Right renal cortex interstitium (tissue), 3 donors: ENCODE data around the gene PRPF39. TPM values are rescaled to one million over a fixed set of nuclear protein-coding genes. Genes with fewer than 3 reads are reported as not detected.
"Not testable (repeated sequence)": the region's sequence is repeated elsewhere in the genome, so short reads cannot be mapped to it uniquely, and the experiment has no call there.

Experiments
- DNase-seq, 3 donors: peaks; one replicate each; pipeline ENCODE4 v3.0.0-alpha.2; 2013; ENCODE audit warnings: low read depth in 3 of 3, low spot score in 2 of 3
- polyA plus RNA-seq, 3 donors: library from polyadenylated mRNA; unstranded; fragments of 120-200 nt; gene quantifications; one replicate each; pipeline ENCODE4 v1.2.1, GENCODE V29; 2013; ENCODE audit not compliant: insufficient read length in 3 of 3

Gene PRPF39
- polyA plus RNA-seq, 3 donors = 69.3 to 74.9 (median 74.3) TPM

GRCh38 chr14:45135156-45135555 is 51.2 kb downstream of the PRPF39 start:
- DNase-seq = peak in 2 of 3 donors; percentile 20 to 35

- DNase-seq = peak; percentile 97 to 98 (median 97)
These were observed 51.9 kb downstream of the PRPF39 start, which contains the start of gene FANCM for GRCh38 chr14:45135659-45136395. Gene FANCM (plus strand): TSS chr14:45135930. CDS start chr14:45136032, 102 bp downstream.

DNA sequence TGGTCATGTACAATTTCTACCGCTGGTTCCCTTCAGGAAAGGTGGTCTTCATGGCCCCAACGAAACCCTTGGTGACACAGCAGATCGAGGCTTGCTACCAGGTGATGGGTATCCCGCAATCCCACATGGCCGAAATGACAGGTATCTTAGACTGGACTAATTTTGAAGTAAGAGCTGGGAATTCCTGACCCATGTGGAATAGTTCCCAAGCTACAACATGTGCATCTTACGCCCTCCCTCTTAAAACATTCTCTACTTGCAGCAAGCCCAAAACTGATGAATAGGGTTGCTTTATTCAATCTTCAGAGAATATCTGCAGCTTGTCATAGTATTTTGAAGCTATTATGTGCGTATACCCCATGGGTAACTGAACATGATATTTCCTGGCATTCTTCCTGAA is 52.5 kb downstream of the PRPF39 start:
- DNase-seq = no peak

- no peak for DNase-seq
These were observed 56.8 kb downstream of the PRPF39 start for GRCh38 chr14:45140661-45141187.

DNA sequence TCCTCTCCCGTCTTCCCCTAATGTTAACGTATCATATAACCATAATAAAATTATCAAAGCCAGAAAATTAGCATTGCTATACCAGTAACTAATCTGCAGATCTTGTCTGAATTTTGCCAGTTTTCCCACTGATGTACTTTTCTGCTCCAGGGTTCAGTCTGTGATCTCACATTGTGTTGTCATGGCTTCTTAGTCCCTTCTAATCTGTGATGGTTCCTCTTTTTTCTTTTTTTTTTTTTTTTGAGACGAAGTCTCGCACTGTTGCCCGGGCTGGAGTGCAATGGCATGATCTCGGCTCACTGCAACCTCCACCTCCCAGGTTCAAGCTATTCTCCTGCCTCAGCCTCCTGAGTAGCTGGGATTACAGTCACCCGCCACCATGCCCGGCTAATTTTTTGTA is 58.2 kb downstream of the PRPF39 start:
- DNase-seq = not testable (repeated sequence)

- no peak for DNase-seq
These were observed 60.7 kb downstream of the PRPF39 start for GRCh38 chr14:45144658-45145057.

- DNase-seq = no peak
These were observed 61.3 kb downstream of the PRPF39 start for GRCh38 chr14:45145214-45145613.

- DNase-seq = no peak
These were observed 65.7 kb downstream of the PRPF39 start for GRCh38 chr14:45149602-45150001.

DNA sequence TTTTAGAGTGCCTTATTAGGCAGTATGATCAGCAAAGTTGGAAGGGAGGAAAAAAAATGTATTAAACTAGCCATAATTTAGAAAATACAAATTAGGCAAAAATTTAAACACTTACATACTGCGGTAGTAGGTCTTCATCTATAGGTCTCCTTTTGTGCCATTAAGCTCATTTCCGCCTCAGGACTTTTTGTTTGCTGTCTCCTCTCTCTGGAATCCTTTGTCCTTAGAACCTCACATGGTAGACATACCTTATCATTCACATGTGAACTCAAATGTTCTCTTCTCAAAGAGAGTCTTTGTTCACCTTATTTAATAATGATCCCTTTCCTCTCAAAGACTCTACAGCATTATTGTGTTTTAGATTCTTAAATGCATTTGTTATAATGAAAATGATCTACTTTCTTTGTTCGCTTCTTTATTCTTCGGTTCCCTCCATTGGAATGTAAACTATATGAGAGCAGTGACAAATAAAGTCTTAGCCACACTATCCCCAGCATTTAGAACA is 66.5 kb downstream of the PRPF39 start:
- DNase-seq = no peak

DNA sequence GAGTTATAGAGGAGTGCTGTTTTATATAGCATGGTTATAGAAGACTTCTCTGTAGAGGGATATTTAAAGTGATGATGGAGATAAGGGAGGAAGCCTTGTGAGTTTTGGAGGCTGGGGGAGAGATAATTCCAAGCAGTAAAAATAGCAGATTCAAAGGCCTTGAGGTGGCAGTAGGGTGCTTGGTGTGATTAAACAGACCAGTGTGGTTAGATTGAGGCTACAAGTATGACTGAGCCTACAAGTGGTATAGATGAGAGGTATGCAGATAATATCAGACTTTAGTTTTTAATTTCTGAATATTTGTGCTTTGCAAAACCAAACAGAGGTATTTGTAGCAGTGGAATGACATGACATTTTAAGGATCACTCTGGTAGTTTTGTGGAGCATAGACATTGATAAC is 72.2 kb downstream of the PRPF39 start:
- no peak for DNase-seq

Other genes with a start within 250 kb of the PRPF39 start
- gene KLHL28, start 122.2 kb upstream of the PRPF39 start, polyA plus RNA-seq = 10 to 100 TPM; 15.1 to 17.3 (median 17.0) TPM
- 10 to 100 TPM; 33.8 to 41.9 (median 35.7) TPM for gene TOGARAM1, start 121.9 kb upstream of the PRPF39 start, polyA plus RNA-seq
- gene FKBP3, start 50.4 kb downstream of the PRPF39 start, polyA plus RNA-seq = 100 to 1,000 TPM; 130 to 143 (median 134) TPM
- gene FANCM, start 51.8 kb downstream of the PRPF39 start, polyA plus RNA-seq = 10 to 100 TPM; 11.8 to 15.2 (median 13.1) TPM
- gene MIS18BP1, start 169.1 kb downstream of the PRPF39 start, polyA plus RNA-seq = 10 to 100 TPM; 39.7 to 41.1 (median 39.7) TPM